HepG2 (cell line): Measurements from ENCODE around the gene NR2F6. TPM values are rescaled to one million over a fixed set of nuclear protein-coding genes. Genes with fewer than 3 reads are reported as not detected.

Experiments
- EEA1 ChIP-seq: sonication (generic); formaldehyde crosslinking; IDR thresholded peaks from 2 replicates; pipeline ENCODE4 v1.5.1; 2020; ENCODE audit warnings: mild to moderate bottlenecking, missing genetic modification reagents, borderline replicate concordance
- GZF1 ChIP-seq: sonication (generic); formaldehyde crosslinking; IDR thresholded peaks from 2 replicates; pipeline ENCODE4 v1.5.1; 2020; ENCODE audit warnings: mild to moderate bottlenecking, missing genetic modification reagents
- HNF1B ChIP-seq: sonication (generic); formaldehyde crosslinking; IDR thresholded peaks from 2 replicates; pipeline ENCODE4 v1.5.1; 2020; ENCODE audit warnings: mild to moderate bottlenecking, moderate library complexity, missing genetic modification reagents
- KDM6A ChIP-seq: IDR thresholded peaks from 2 replicates; pipeline ENCODE4 v1.6.1; 2016; ENCODE audit warnings: low read depth
- KMT2A ChIP-seq: sonication (generic); formaldehyde crosslinking; IDR thresholded peaks from 2 replicates; pipeline ENCODE4 v1.4.0; 2020; ENCODE audit warnings: missing genetic modification reagents
- MTF2 ChIP-seq: sonication (generic); formaldehyde crosslinking; IDR thresholded peaks from 2 replicates; pipeline ENCODE4 v1.5.0; 2020; ENCODE audit warnings: missing genetic modification reagents, borderline replicate concordance
- SALL1 ChIP-seq: sonication (generic); formaldehyde crosslinking; IDR thresholded peaks from 2 replicates; pipeline ENCODE4 v1.8.0; 2022; ENCODE audit warnings: mild to moderate bottlenecking, missing genetic modification reagents
- SNAI1 ChIP-seq: sonication (generic); formaldehyde crosslinking; IDR thresholded peaks from 2 replicates; pipeline ENCODE4 v1.5.0; 2020; ENCODE audit warnings: mild to moderate bottlenecking, missing genetic modification reagents, borderline replicate concordance
- SSRP1 ChIP-seq: IDR thresholded peaks from 2 replicates; pipeline ENCODE4 v1.6.1; 2016; ENCODE audit warnings: control low read depth
- TOPORS ChIP-seq: sonication (generic); formaldehyde crosslinking; IDR thresholded peaks from 2 replicates; pipeline ENCODE4 v1.8.0; 2023; ENCODE audit warnings: mild to moderate bottlenecking, missing genetic modification reagents
- ZNF407 ChIP-seq: sonication (generic); formaldehyde crosslinking; IDR thresholded peaks from one replicate; pipeline ENCODE4 v1.5.1; 2020; ENCODE audit warnings: mild to moderate bottlenecking, missing genetic modification reagents; ENCODE audit errors: not compliant biosample characterization
- ZNF562 ChIP-seq: sonication (generic); formaldehyde crosslinking; IDR thresholded peaks from 2 replicates; pipeline ENCODE4 v1.8.0; 2022; ENCODE audit warnings: missing genetic modification reagents, borderline replicate concordance
- ZNF839 ChIP-seq: sonication (generic); formaldehyde crosslinking; IDR thresholded peaks from 2 replicates; pipeline ENCODE4 v1.4.0; 2020; ENCODE audit warnings: missing genetic modification reagents, mild to moderate bottlenecking, borderline replicate concordance
- polyA plus RNA-seq, 8 experiments: library from polyadenylated mRNA; depleted of rRNA in 3 of 8; stranded (reverse) in 7 of 8; unstranded in 1 of 8; fragments of >200 nt; fragmentation: Illumina TruSeq in 4 of 8; extraction: Trizol in 4 of 8; gene quantifications; 2 replicates each; pipeline versions ENCODE4 v1.2.1 to v1.2.3, GENCODE V29; 2011 to 2016; ENCODE audit warnings: low read depth in 4 of 8, missing spikeins in 1 of 8, mixed read lengths in 1 of 8; ENCODE audit not compliant: insufficient read depth in 1 of 8
- total RNA-seq, 5 experiments: library from RNA; depleted of rRNA; stranded (reverse); fragments of >200 nt; fragmentation: Illumina TruSeq; extraction: Trizol; gene quantifications; 2 replicates each; pipeline ENCODE4 v1.2.3, GENCODE V29; 2016; ENCODE audit warnings: low read depth in 1 of 5
- TF ChIP-seq, protein P1 (sequence below): sonication (generic); formaldehyde crosslinking; IDR thresholded peaks from 2 replicates; pipeline ENCODE4 v1.4.0; 2020; ENCODE audit warnings: mild to moderate bottlenecking, missing genetic modification reagents
- TF ChIP-seq, protein P2 (sequence below): sonication (generic); formaldehyde crosslinking; IDR thresholded peaks from 2 replicates; pipeline ENCODE4 v1.4.0; 2020; ENCODE audit warnings: missing genetic modification reagents; ENCODE audit errors: not compliant biosample characterization

The NR2F6 gene
- total and polyA plus RNA-seq, 2 of the 13 experiments (the other 11 are each of a cell fraction or from before 2014, with no cell fraction given) = 30.9 to 72.4 TPM

GRCh38 chr19:17226002-17226933 is 19.5 kb downstream of the NR2F6 start, which contains the start of gene OCEL1 (continued):
- TF ChIP-seq ZNF407 (CRISPR knock-in tag) (no peak), HNF1B (CRISPR knock-in tag) (peak; percentile 81; the same call in 1 of the 2 replicates), ZNF562 (CRISPR knock-in tag) (no peak), SALL1 (peak; percentile 89), KDM6A (CRISPR knock-in tag) (no peak), SSRP1 (CRISPR knock-in tag) (no peak), KMT2A (CRISPR knock-in tag) (0 out of 2 replicates have a peak, but pooled peaks have one; percentile 48), ZNF839 (CRISPR knock-in tag) (no peak), MTF2 (CRISPR knock-in tag) (no peak), TOPORS (no peak), SNAI1 (peak; percentile 96), EEA1 (0 out of 2 replicates have a peak, but pooled peaks have one; percentile 79), GZF1 (CRISPR knock-in tag) (peak; percentile 57; the same call in 1 of the 2 replicates)
- TF ChIP-seq, protein P1, sequence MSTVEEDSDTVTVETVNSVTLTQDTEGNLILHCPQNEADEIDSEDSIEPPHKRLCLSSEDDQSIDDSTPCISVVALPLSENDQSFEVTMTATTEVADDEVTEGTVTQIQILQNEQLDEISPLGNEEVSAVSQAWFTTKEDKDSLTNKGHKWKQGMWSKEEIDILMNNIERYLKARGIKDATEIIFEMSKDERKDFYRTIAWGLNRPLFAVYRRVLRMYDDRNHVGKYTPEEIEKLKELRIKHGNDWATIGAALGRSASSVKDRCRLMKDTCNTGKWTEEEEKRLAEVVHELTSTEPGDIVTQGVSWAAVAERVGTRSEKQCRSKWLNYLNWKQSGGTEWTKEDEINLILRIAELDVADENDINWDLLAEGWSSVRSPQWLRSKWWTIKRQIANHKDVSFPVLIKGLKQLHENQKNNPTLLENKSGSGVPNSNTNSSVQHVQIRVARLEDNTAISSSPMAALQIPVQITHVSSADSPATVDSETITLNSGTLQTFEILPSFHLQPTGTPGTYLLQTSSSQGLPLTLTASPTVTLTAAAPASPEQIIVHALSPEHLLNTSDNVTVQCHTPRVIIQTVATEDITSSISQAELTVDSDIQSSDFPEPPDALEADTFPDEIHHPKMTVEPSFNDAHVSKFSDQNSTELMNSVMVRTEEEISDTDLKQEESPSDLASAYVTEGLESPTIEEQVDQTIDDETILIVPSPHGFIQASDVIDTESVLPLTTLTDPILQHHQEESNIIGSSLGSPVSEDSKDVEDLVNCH (CRISPR knock-in tag) = no peak
- TF ChIP-seq, protein P2, sequence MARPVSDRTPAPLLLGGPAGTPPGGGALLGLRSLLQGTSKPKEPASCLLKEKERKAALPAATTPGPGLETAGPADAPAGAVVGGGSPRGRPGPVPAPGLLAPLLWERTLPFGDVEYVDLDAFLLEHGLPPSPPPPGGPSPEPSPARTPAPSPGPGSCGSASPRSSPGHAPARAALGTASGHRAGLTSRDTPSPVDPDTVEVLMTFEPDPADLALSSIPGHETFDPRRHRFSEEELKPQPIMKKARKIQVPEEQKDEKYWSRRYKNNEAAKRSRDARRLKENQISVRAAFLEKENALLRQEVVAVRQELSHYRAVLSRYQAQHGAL (CRISPR knock-in tag) = peak; percentile 66
